DOHH2 (cell line): ENCODE measurements around the gene ERAL1.

ENCODE experiments used
- CTCF ChIP-seq: fragments of 200-600 bp; sonication (generic); IDR thresholded peaks from one replicate; pipeline ENCODE4 v1.5.1; 2014; ENCODE audit warnings: antibody characterized with exemption, mild to moderate bottlenecking, low read depth, low read length; ENCODE audit not compliant: poor library complexity, severe bottlenecking
- EZH2phosphoT487 ChIP-seq: fragments of 200-600 bp; sonication (generic); IDR thresholded peaks from 2 replicates; pipeline ENCODE4 v1.6.1; 2017; ENCODE audit warnings: borderline replicate concordance, mild to moderate bottlenecking, antibody characterized with exemption, low read length, moderate library complexity, mixed read lengths

DNA sequence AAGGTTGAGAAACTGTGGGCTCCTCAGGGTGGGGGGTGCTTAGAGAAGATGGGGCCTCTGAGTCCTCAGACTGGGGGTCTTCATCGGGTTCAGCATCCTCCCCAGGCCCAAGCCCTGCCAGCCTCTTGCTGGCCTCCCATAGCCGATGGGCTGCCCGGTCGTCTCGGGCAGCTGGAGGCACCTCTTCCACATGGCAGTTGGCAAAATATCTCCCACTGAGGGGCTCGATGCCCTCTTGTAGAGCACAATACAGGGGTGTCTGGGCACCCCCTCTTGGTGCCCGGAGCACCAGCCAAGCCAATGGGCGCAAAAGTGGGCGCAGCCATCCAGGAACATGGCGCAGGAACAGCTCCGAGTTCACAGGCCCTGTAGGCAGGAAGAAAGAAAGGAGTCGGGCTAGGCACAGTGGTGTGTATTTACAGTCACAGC, 43.7 kb downstream of the ERAL1 start:
- no peak for TF ChIP-seq CTCF
- TF ChIP-seq EZH2phosphoT487 = no peak
